Fibroblast of lung (primary cell): ENCODE data around the gene PRG2. TPM values are rescaled to one million over a fixed set of nuclear protein-coding genes. Genes with fewer than 3 reads are reported as not detected.

Experiments used
- DNase-seq, 2 donors: peaks; one replicate each; pipeline versions ENCODE4 v3.0.0 to v3.0.0-alpha.2; 2010; ENCODE audit warnings: low read depth in 2 of 2
- H2AFZ ChIP-seq: 2 replicates; pipeline ENCODE4 v1.5.1; 2012; ENCODE audit warnings: low read length, control low read depth, inconsistent platforms
- H3K27ac ChIP-seq: 2 replicates; pipeline ENCODE4 v1.5.1; 2011; ENCODE audit warnings: low read length, control low read depth; ENCODE audit not compliant: insufficient read depth
- H3K27me3 ChIP-seq: 2 replicates; pipeline ENCODE4 v1.5.1; 2011; ENCODE audit warnings: mild to moderate bottlenecking, low read length; ENCODE audit not compliant: control insufficient read depth, insufficient read depth
- H3K36me3 ChIP-seq: 2 replicates; pipeline ENCODE4 v1.5.1; 2011; ENCODE audit warnings: low read length; ENCODE audit not compliant: control insufficient read depth, insufficient read depth
- H3K4me1 ChIP-seq: 2 replicates; pipeline ENCODE4 v1.5.1; 2011; ENCODE audit warnings: low read length; ENCODE audit not compliant: control insufficient read depth, insufficient read depth; ENCODE audit errors: extremely low read depth
- H3K4me2 ChIP-seq: 2 replicates; pipeline ENCODE4 v1.5.1; 2011; ENCODE audit warnings: low read length, control low read depth; ENCODE audit not compliant: insufficient read depth; ENCODE audit errors: extremely low read depth
- H3K4me3 ChIP-seq, 4 experiments: fragments of 200-600 bp in 1 of 4; sonication (generic) in 1 of 4; replicated peaks in 1 of 4; 2 replicates each; pipeline ENCODE4 v1.5.1; 2011 to 2016; ENCODE audit warnings: low read length in 4 of 4, low read depth in 3 of 4, mild to moderate bottlenecking in 3 of 4, control low read depth in 2 of 4, inconsistent platforms in 1 of 4, mixed read lengths in 1 of 4; ENCODE audit not compliant: insufficient read depth in 1 of 4; ENCODE audit errors: control extremely low read depth in 1 of 4
- H3K79me2 ChIP-seq: 2 replicates; pipeline ENCODE4 v1.5.1; 2012; ENCODE audit warnings: mild to moderate bottlenecking, low read length, inconsistent platforms; ENCODE audit not compliant: control insufficient read depth, insufficient read depth
- H3K9ac ChIP-seq: 2 replicates; pipeline ENCODE4 v1.5.1; 2011; ENCODE audit warnings: mild to moderate bottlenecking, low read length, control low read depth; ENCODE audit not compliant: insufficient read depth
- H3K9me3 ChIP-seq: 2 replicates; pipeline ENCODE4 v1.5.1; 2012; ENCODE audit warnings: low read depth, low read length; ENCODE audit not compliant: control insufficient read depth, insufficient read depth
- H4K20me1 ChIP-seq: 2 replicates; pipeline ENCODE4 v1.5.1; 2011; ENCODE audit warnings: low read length; ENCODE audit not compliant: control insufficient read depth, insufficient read depth; ENCODE audit errors: extremely low read depth
- EZH2 ChIP-seq: IDR thresholded peaks from 2 replicates; pipeline ENCODE4 v1.5.1; 2012; ENCODE audit warnings: low read length, control low read depth, mild to moderate bottlenecking; ENCODE audit errors: missing control alignments
- polyA plus RNA-seq, 2 donors: library from polyadenylated mRNA; depleted of rRNA in 1 of 2; stranded (reverse) in 1 of 2; unstranded in 1 of 2; fragments of >200 nt; gene quantifications; 2 replicates each; pipeline ENCODE4 v1.2.1, GENCODE V29; 2011 to 2012; ENCODE audit warnings: missing spikeins in 1 of 2
- total RNA-seq: library from RNA; depleted of rRNA; stranded (reverse); fragments of >200 nt; gene quantifications from 2 replicates; pipeline ENCODE4 v1.2.1, GENCODE V29; 2014
- TF ChIP-seq, protein P1 (sequence below), 2 donors: IDR thresholded peaks in 1 of 2; conservative IDR thresholded peaks in 1 of 2; 1 replicate in 1 of 2; 2 replicates in 1 of 2; pipeline ENCODE4 v1.5.1; 2011 to 2012; ENCODE audit warnings: low read length in 2 of 2, control low read depth in 1 of 2, inconsistent platforms in 1 of 2, low read depth in 1 of 2, mild to moderate bottlenecking in 1 of 2

The PRG2 gene
- total and polyA plus RNA-seq, 2 donors (not counting 1 experiment from before 2014, with no cell fraction given): not detected

DNA sequence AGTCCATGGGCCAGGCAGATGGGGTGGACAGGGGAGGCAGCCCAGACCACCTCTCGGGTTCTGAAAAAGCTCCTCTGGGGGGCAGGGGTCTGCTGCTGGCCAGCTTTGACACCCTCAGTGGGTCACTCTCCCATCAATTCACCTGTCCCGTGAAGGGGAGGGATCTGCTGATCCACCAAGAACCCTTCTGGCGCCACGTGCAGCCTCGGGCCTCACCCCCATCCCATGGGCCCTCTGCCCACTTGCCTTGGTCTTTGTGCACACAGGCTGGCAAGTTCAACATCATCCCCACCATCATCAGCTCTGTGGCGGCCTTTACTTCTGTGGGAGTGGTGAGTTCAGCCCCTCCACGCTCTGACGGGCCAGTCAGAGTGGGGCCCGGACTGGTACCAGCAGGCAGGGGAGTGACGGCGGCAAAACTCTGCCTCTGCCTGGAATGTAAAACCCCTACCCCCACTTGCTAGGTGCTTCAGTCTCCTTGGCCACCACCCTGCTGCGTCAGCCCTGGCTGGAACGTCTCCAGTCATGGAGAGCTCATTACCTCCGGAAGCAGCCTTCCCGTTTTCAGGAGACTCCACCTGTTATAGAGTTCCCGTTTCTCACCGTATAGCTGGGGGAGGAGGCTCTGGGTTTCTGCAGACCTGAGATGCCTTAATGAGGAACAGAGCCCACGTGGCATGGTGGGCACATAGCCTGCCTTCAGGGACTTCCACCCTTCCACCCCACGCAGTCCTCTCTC, 22.2 kb downstream of the PRG2 start:
- Histone ChIP-seq H3K36me3 (no peaks in the 10 kb centered on the region), H3K4me3 (no peak overlapping the region), H3K27me3 (peaks cover 16% of the 10 kb centered on the region), H3K9me3 (no peaks in the 10 kb centered on the region), H3K9ac (no peak overlapping the region), H4K20me1 (no peaks in the 10 kb centered on the region), H3K79me2 (no peaks in the 10 kb centered on the region), H3K4me2 (no peak overlapping the region), H2AFZ (no peak overlapping the region), H3K27ac (no peak overlapping the region), H3K4me1 (no peaks in the 10 kb centered on the region)
- TF ChIP-seq EZH2: no peak
- TF ChIP-seq, protein P1, sequence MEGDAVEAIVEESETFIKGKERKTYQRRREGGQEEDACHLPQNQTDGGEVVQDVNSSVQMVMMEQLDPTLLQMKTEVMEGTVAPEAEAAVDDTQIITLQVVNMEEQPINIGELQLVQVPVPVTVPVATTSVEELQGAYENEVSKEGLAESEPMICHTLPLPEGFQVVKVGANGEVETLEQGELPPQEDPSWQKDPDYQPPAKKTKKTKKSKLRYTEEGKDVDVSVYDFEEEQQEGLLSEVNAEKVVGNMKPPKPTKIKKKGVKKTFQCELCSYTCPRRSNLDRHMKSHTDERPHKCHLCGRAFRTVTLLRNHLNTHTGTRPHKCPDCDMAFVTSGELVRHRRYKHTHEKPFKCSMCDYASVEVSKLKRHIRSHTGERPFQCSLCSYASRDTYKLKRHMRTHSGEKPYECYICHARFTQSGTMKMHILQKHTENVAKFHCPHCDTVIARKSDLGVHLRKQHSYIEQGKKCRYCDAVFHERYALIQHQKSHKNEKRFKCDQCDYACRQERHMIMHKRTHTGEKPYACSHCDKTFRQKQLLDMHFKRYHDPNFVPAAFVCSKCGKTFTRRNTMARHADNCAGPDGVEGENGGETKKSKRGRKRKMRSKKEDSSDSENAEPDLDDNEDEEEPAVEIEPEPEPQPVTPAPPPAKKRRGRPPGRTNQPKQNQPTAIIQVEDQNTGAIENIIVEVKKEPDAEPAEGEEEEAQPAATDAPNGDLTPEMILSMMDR (conservative IDR thresholded peaks at IDR 0.05 in 1 of 2, IDR thresholded peaks at IDR 0.05 in 1 of 2; ENCODE audit: low read depth in 1 of 2, low read length in 2 of 2): no peak
- no peak for DNase-seq

DNA sequence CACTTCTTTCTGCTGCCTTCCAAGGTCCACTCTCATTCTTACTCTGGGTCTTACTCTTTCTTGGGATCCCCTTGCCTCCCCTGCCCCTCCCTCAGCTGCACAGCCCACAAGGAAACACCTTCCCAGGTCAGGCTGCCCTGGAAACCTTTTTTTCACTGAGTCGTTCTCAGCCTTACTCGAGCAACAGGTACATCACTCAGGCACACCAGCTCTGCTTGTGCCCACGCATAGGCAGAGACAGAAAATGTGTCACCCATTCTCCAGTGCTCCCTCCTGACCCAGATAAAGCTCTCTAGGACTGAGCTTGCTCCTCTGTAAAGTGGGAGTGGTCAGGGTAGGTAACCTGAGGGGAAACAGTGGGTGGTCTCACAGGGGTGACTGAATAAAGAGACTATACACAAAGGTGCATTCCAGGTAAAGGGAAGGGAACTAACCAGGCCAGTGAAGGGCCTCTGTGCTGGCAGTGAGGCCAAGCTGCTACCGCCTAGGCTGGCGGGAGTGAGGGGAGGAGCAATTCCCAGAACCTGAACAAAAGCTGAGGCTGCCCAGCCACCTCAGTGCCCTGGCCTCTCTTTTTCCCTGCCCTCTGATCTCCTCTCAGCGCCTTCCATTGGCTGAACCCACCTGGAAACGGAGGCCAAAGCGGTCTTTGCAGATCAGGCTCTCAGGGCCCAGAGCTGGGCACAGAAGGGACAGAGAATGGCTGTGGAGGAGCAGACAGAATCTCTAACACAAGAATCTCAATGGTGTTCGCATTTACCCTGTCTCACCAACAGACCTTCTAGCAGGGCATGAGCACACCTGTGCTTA, 25.4 kb downstream of the PRG2 start:
- DNase-seq: no peak
- no peaks in the 10 kb centered on the region for H3K4me1 ChIP-seq
- peaks cover 19% of the 10 kb centered on the region for H3K27me3 ChIP-seq
- no peaks in the 10 kb centered on the region for H3K36me3 ChIP-seq
- H3K9ac ChIP-seq: no peak overlapping the region
- H3K9me3 ChIP-seq: no peaks in the 10 kb centered on the region
- TF ChIP-seq, protein P1 (conservative IDR thresholded peaks at IDR 0.05 in 1 of 2, IDR thresholded peaks at IDR 0.05 in 1 of 2; ENCODE audit: low read depth in 1 of 2, low read length in 2 of 2): no peak
- no peak for TF ChIP-seq EZH2
- H3K27ac ChIP-seq: no peak overlapping the region
- H2AFZ ChIP-seq: no peak overlapping the region
- no peaks in the 10 kb centered on the region for H4K20me1 ChIP-seq
- H3K4me3 ChIP-seq: no peak overlapping the region
- no peak overlapping the region for H3K4me2 ChIP-seq
- no peaks in the 10 kb centered on the region for H3K79me2 ChIP-seq
